ENCODE results near the gene ETFA.

Gene ETFA

GRCh38 chr15:76311100-76311953 lies at the start of gene ETFA:
TSS of gene ETFA (minus strand) at chr15:76311469. CDS start at chr15:76311388, 81 bp downstream.
- Histone ChIP-seq H3K9me3 (ENCODE audit: insufficient read depth, low read length) (no peaks in the 10 kb centered on the region), H3K4me3 (ENCODE audit: low read length) (peak within 1 kb of the TSS; percentile 98), H3K27ac (ENCODE audit: low read length) (peak within 1 kb of the TSS; percentile 81), H4K20me1 (ENCODE audit: insufficient read depth, low read length) (peaks cover 37% of the 10 kb centered on the region), H2AFZ (ENCODE audit: low read depth, low read length) (peak within 1 kb of the TSS; percentile 100), H3K79me2 (ENCODE audit: low read length) (peaks cover 49% of the 10 kb centered on the region), H3K36me3 (replicated peaks; ENCODE audit: low read depth, low read length) (peaks cover 16% of the 10 kb centered on the region), H3K4me1 (ENCODE audit: low read length) (peaks cover 16% of the 10 kb centered on the region), H3K27me3 (ENCODE audit: low read depth, low read length) (no peaks in the 10 kb centered on the region), H3K9ac (ENCODE audit: low read length) (peak within 1 kb of the TSS; percentile 98), H3K4me2 (ENCODE audit: low read length) (peak within 1 kb of the TSS; percentile 97)
- TF ChIP-seq CTCF (IDR thresholded peaks at IDR 0.05; ENCODE audit: low read depth, low read length), result no peak
- no peak for TF ChIP-seq EZH2phosphoT487 (IDR thresholded peaks at IDR 0.05; ENCODE audit: low read depth)

- Histone ChIP-seq H3K9me3 (ENCODE audit: insufficient read depth, low read length) (no peaks in the 10 kb centered on the region), H4K20me1 (ENCODE audit: insufficient read depth, low read length) (no peaks in the 10 kb centered on the region), H3K27ac (ENCODE audit: low read length) (no peak overlapping the region), H3K36me3 (replicated peaks; ENCODE audit: low read depth, low read length) (no peaks in the 10 kb centered on the region), H3K4me3 (ENCODE audit: low read length) (no peak overlapping the region), H3K79me2 (ENCODE audit: low read length) (no peaks in the 10 kb centered on the region), H2AFZ (ENCODE audit: low read depth, low read length) (no peak overlapping the region), H3K9ac (ENCODE audit: low read length) (no peak overlapping the region), H3K4me2 (ENCODE audit: low read length) (no peak overlapping the region), H3K27me3 (ENCODE audit: low read depth, low read length) (no peaks in the 10 kb centered on the region), H3K4me1 (ENCODE audit: low read length) (no peaks in the 10 kb centered on the region)
- TF ChIP-seq CTCF (IDR thresholded peaks at IDR 0.05; ENCODE audit: low read depth, low read length) (no peak), EZH2phosphoT487 (IDR thresholded peaks at IDR 0.05; ENCODE audit: low read depth) (no peak)
Observed at GRCh38 chr15:76360416-76360815, 49.1 kb upstream of the ETFA start.

- no peak overlapping the region for H3K9ac ChIP-seq (ENCODE audit: low read length)
- no peaks in the 10 kb centered on the region for H3K79me2 ChIP-seq (ENCODE audit: low read length)
- H3K4me2 ChIP-seq (ENCODE audit: low read length), result no peak overlapping the region
- no peak for TF ChIP-seq CTCF (IDR thresholded peaks at IDR 0.05; ENCODE audit: low read depth, low read length)
- no peaks in the 10 kb centered on the region for H3K27me3 ChIP-seq (ENCODE audit: low read depth, low read length)
- H3K27ac ChIP-seq (ENCODE audit: low read length), result no peak overlapping the region
- no peaks in the 10 kb centered on the region for H3K4me1 ChIP-seq (ENCODE audit: low read length)
- H3K9me3 ChIP-seq (ENCODE audit: insufficient read depth, low read length), result no peaks in the 10 kb centered on the region
- no peaks in the 10 kb centered on the region for H4K20me1 ChIP-seq (ENCODE audit: insufficient read depth, low read length)
- no peaks in the 10 kb centered on the region for H3K36me3 ChIP-seq (replicated peaks; ENCODE audit: low read depth, low read length)
- no peak overlapping the region for H2AFZ ChIP-seq (ENCODE audit: low read depth, low read length)
- no peak overlapping the region for H3K4me3 ChIP-seq (ENCODE audit: low read length)
Observed at GRCh38 chr15:76359152-76359551, 47.9 kb upstream of the ETFA start.

- Histone ChIP-seq H3K79me2 (ENCODE audit: low read length) (no peaks in the 10 kb centered on the region), H3K4me1 (ENCODE audit: low read length) (no peaks in the 10 kb centered on the region), H4K20me1 (ENCODE audit: insufficient read depth, low read length) (no peaks in the 10 kb centered on the region), H2AFZ (ENCODE audit: low read depth, low read length) (no peak overlapping the region), H3K9me3 (ENCODE audit: insufficient read depth, low read length) (no peaks in the 10 kb centered on the region), H3K4me2 (ENCODE audit: low read length) (no peak overlapping the region), H3K9ac (ENCODE audit: low read length) (no peak overlapping the region), H3K36me3 (replicated peaks; ENCODE audit: low read depth, low read length) (no peaks in the 10 kb centered on the region), H3K27ac (ENCODE audit: low read length) (no peak overlapping the region), H3K27me3 (ENCODE audit: low read depth, low read length) (no peaks in the 10 kb centered on the region), H3K4me3 (ENCODE audit: low read length) (no peak overlapping the region)
- no peak for TF ChIP-seq CTCF (IDR thresholded peaks at IDR 0.05; ENCODE audit: low read depth, low read length)
- TF ChIP-seq EZH2phosphoT487 (IDR thresholded peaks at IDR 0.05; ENCODE audit: low read depth), result no peak
Observed at GRCh38 chr15:76358453-76358852, 47.2 kb upstream of the ETFA start.
